Ureter (tissue), 1 donor: ENCODE data around the gene DYNLT2B. TPM values are rescaled to one million over a fixed set of nuclear protein-coding genes. Genes with fewer than 3 reads are reported as not detected.
"Not testable (repeated sequence)": the region's sequence is repeated elsewhere in the genome, so short reads cannot be mapped to it uniquely, and the experiment has no call there.

Experiments used
- DNase-seq: peaks from one replicate; pipeline ENCODE4 v3.0.0-alpha.2; 2020; ENCODE audit warnings: low spot score
- total RNA-seq: library from RNA; stranded (reverse); gene quantifications from one replicate; pipeline ENCODE4 v1.2.4, GENCODE V29; 2023
- donor health status: DM: yes; HTN: yes; CAD: no.

The DYNLT2B gene
- total RNA-seq = 6.9 TPM

- peak; percentile 87 for DNase-seq
Observed at GRCh38 chr3:196317687-196318467, at the start of gene DYNLT2B. TSS of gene DYNLT2B (minus strand) at chr3:196318240. CDS start at chr3:196318152, 88 bp downstream.

GRCh38 chr3:196365736-196366135, 47.7 kb upstream of the DYNLT2B start:
- no peak for DNase-seq

GRCh38 chr3:196360586-196360985, 42.5 kb upstream of the DYNLT2B start:
- no peak for DNase-seq

- not testable (repeated sequence) for DNase-seq
Observed at GRCh38 chr3:196358540-196358939, 40.5 kb upstream of the DYNLT2B start.

- no peak for DNase-seq
Observed at GRCh38 chr3:196357905-196358304, 39.9 kb upstream of the DYNLT2B start.

GRCh38 chr3:196356556-196356955, 38.5 kb upstream of the DYNLT2B start:
- DNase-seq = no peak

- no peak for DNase-seq
Observed at GRCh38 chr3:196355668-196356067, 37.6 kb upstream of the DYNLT2B start.

- no peak for DNase-seq
Observed at GRCh38 chr3:196354132-196354531, 36.1 kb upstream of the DYNLT2B start.

- DNase-seq = no peak
Observed at GRCh38 chr3:196351541-196351940, 33.5 kb upstream of the DYNLT2B start.

GRCh38 chr3:196350067-196350466, 32.0 kb upstream of the DYNLT2B start:
- no peak for DNase-seq

GRCh38 chr3:196348698-196349097, 30.7 kb upstream of the DYNLT2B start:
- DNase-seq = no peak

- no peak for DNase-seq
Observed at GRCh38 chr3:196344663-196345062, 26.6 kb upstream of the DYNLT2B start.

GRCh38 chr3:196343917-196344316, 25.9 kb upstream of the DYNLT2B start:
- DNase-seq = not testable (repeated sequence)

GRCh38 chr3:196341137-196341536, 23.1 kb upstream of the DYNLT2B start:
- no peak for DNase-seq

GRCh38 chr3:196340466-196340865, 22.4 kb upstream of the DYNLT2B start:
- DNase-seq = no peak

- DNase-seq = no peak
Observed at GRCh38 chr3:196339493-196340254, 21.6 kb upstream of the DYNLT2B start.

GRCh38 chr3:196339044-196339443, 21.0 kb upstream of the DYNLT2B start:
- no peak for DNase-seq

- no peak for DNase-seq
Observed at GRCh38 chr3:196336319-196337145, 18.5 kb upstream of the DYNLT2B start.

GRCh38 chr3:196335503-196335948, 17.5 kb upstream of the DYNLT2B start:
- DNase-seq = no peak

- DNase-seq = no peak
Observed at GRCh38 chr3:196334982-196335381, 16.9 kb upstream of the DYNLT2B start.

- no peak for DNase-seq
Observed at GRCh38 chr3:196332168-196332567, 14.1 kb upstream of the DYNLT2B start.

GRCh38 chr3:196327405-196327804, 9.4 kb upstream of the DYNLT2B start:
- DNase-seq = no peak
